B cell (primary cell): ENCODE results near the gene MKRN1. TPM values are rescaled to one million over a fixed set of nuclear protein-coding genes. Genes with fewer than 3 reads are reported as not detected.

ENCODE experiments used
- ATAC-seq: fragments of 200-7000 bp; cut with Tn5 transposase; one replicate; pipeline ENCODE4 v1.10.0; 2021; ENCODE audit warnings: low read depth, mild to moderate bottlenecking, moderate number of reproducible peaks, moderate library complexity
- CTCF ChIA-PET: fragments of 350-600 bp; sonication (Branson Sonifier 250); formaldehyde crosslinking; loops from one replicate; lab custom pipeline; 2021; ENCODE audit warnings: antibody characterized with exemption, inconsistent platforms; lab: Charles Lee
- POLR2A ChIA-PET: fragments of 350-600 bp; sonication (Branson Sonifier 250); formaldehyde crosslinking; loops from one replicate; lab custom pipeline; 2021; ENCODE audit warnings: antibody characterized with exemption; lab: Charles Lee
- DNase-seq: peaks from one replicate; pipeline ENCODE4 v3.0.0; 2013
- H2AFZ ChIP-seq: 2 replicates; pipeline ENCODE4 v1.6.1; 2012; ENCODE audit warnings: mild to moderate bottlenecking, low read depth, low read length; ENCODE audit not compliant: insufficient read depth, poor library complexity, severe bottlenecking
- H3K27ac ChIP-seq, 2 donors: 1 replicate in 1 of 2; 2 replicates in 1 of 2; pipeline ENCODE4 v1.5.1; 2012 to 2013; ENCODE audit warnings: low read length in 2 of 2, mild to moderate bottlenecking in 2 of 2, moderate library complexity in 1 of 2
- H3K27me3 ChIP-seq, 4 experiments: fragments of 200-600 bp in 1 of 4; sonication (generic) in 1 of 4; replicated peaks in 1 of 4; 1 replicate in 2 of 4; 2 replicates in 2 of 4; pipeline versions ENCODE4 v1.6.1 to v1.7.0; 2013 to 2016; ENCODE audit warnings: low read length in 3 of 4, mild to moderate bottlenecking in 2 of 4, mixed read lengths in 1 of 4, moderate library complexity in 1 of 4; ENCODE audit not compliant: insufficient read depth in 4 of 4, control insufficient read depth in 3 of 4; ENCODE audit errors: control extremely low read depth in 1 of 4
- H3K36me3 ChIP-seq, 2 experiments: replicated peaks in 1 of 2; 1 replicate in 1 of 2; 2 replicates in 1 of 2; pipeline versions ENCODE4 v1.6.1 to v1.7.1; 2013; ENCODE audit warnings: low read length in 1 of 2; ENCODE audit not compliant: insufficient read depth in 2 of 2, control insufficient read depth in 1 of 2; ENCODE audit errors: control extremely low read depth in 1 of 2, extremely low read depth in 1 of 2
- H3K4me1 ChIP-seq, 2 donors: fragments of 200-600 bp in 1 of 2; sonication (generic) in 1 of 2; 1 replicate in 1 of 2; 2 replicates in 1 of 2; pipeline versions ENCODE4 v1.5.1 to v1.6.1; 2013 to 2017; ENCODE audit warnings: low read length in 2 of 2; ENCODE audit not compliant: control insufficient read depth in 2 of 2, insufficient read depth in 2 of 2
- H3K4me2 ChIP-seq: replicated peaks from 2 replicates; pipeline ENCODE3; 2012; ENCODE audit warnings: mild to moderate bottlenecking, low read depth, low read length; ENCODE audit not compliant: poor library complexity, severe bottlenecking
- H3K4me3 ChIP-seq, 5 experiments: fragments of 200-600 bp in 1 of 5; sonication (generic) in 1 of 5; 1 replicate in 3 of 5; 2 replicates in 2 of 5; pipeline versions ENCODE4 v1.5.1 to v1.7.0; 2011 to 2016; ENCODE audit warnings: low read length in 4 of 5, mild to moderate bottlenecking in 4 of 5, low read depth in 2 of 5, control low read depth in 1 of 5, moderate library complexity in 1 of 5; ENCODE audit not compliant: insufficient read depth in 1 of 5; ENCODE audit errors: control extremely low read depth in 1 of 5, extremely low read depth in 1 of 5
- H3K79me2 ChIP-seq: fragments of 200-600 bp; sonication (generic); one replicate; pipeline ENCODE4 v1.6.0; 2016; ENCODE audit warnings: low read length; ENCODE audit not compliant: control insufficient read depth, insufficient read depth
- H3K9ac ChIP-seq: fragments of 200-600 bp; sonication (generic); 2 replicates; pipeline ENCODE4 v1.6.1; 2017; ENCODE audit warnings: mild to moderate bottlenecking, low read length, moderate library complexity
- H3K9me3 ChIP-seq, 3 donors: one replicate each; pipeline versions ENCODE4 v1.6.1 to v1.7.1; 2013; ENCODE audit warnings: low read length in 2 of 3; ENCODE audit not compliant: control insufficient read depth in 2 of 3, insufficient read depth in 1 of 3; ENCODE audit errors: control extremely low read depth in 1 of 3
- H4K20me1 ChIP-seq: 2 replicates; pipeline ENCODE4 v1.6.0; 2012; ENCODE audit warnings: mild to moderate bottlenecking, low read length; ENCODE audit not compliant: insufficient read depth, control insufficient read depth, poor library complexity, severe bottlenecking
- H3K27ac Mint-ChIP-seq: one replicate; pipeline ENCODE4 v1.8.0; 2021; ENCODE audit warnings: mixed read lengths
- H3K27me3 Mint-ChIP-seq: one replicate; pipeline ENCODE4 v1.8.0; 2021; ENCODE audit warnings: mixed read lengths
- H3K4me1 Mint-ChIP-seq: one replicate; pipeline ENCODE4 v1.8.0; 2021; ENCODE audit warnings: mixed read lengths
- H3K4me3 Mint-ChIP-seq: one replicate; pipeline ENCODE4 v1.8.0; 2021; ENCODE audit warnings: mixed read lengths
- H3K9me3 Mint-ChIP-seq: one replicate; pipeline ENCODE4 v1.8.0; 2022; ENCODE audit warnings: mixed read lengths; ENCODE audit not compliant: insufficient read depth
- EZH2 ChIP-seq: IDR thresholded peaks from 2 replicates; pipeline ENCODE4 v1.6.1; 2012; ENCODE audit warnings: borderline replicate concordance, low read depth, mild to moderate bottlenecking, moderate library complexity, low read length; ENCODE audit not compliant: insufficient read depth, poor library complexity, severe bottlenecking
- WGBS: methylation state at CpG from one replicate; pipeline ENCODE4 v1.1.5; 2013; ENCODE audit warnings: missing lambda C conversion rate; ENCODE audit not compliant: insufficient coverage; 5-methylcytosine and 5-hydroxymethylcytosine counted together
- intact Hi-C: fragments of 100-400 bp; cut with micrococcal nuclease; formaldehyde crosslinking; loops from one replicate; pipeline ENCODE4 v1.10.0; 2022
- polyA plus RNA-seq: library from polyadenylated mRNA; depleted of rRNA; stranded (reverse); fragments of >200 nt; gene quantifications from 2 replicates; pipeline ENCODE4 v1.2.3, GENCODE V29; 2012
- total RNA-seq, 2 donors: library from RNA; stranded (reverse); fragments of 120-200 nt in 1 of 2; gene quantifications; 1 replicate in 1 of 2; 2 replicates in 1 of 2; pipeline versions ENCODE4 v1.2.3 to v1.2.4, GENCODE V29; 2013 to 2022
- TF ChIP-seq, protein P1 (sequence below): fragments of 200-600 bp; IDR thresholded peaks from one replicate; pipeline ENCODE4 v1.8.0; 2022; ENCODE audit warnings: antibody characterized with exemption, mild to moderate bottlenecking

Gene MKRN1
- total and polyA plus RNA-seq, 2 donors (not counting 1 experiment from before 2014, with no cell fraction given), result 41.9 to 147 TPM

DNA sequence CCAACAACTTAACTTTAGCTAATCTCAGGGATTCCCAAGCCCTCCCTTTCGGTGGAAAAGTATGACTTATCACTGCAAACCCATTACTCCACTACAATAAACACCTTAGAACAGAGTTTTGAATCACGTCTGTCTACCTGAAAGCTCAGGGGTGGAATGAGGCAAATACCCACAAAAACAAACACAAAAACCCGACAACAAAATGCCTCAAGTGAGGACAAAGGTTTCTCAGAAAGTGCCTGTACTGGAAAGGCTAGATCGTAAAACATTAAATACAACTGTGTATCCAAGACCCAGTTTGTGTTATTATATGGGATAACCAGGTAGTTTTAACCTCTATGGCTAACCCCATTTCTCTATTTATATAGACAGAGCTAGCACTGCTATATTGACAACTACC, 26.0 kb downstream of the MKRN1 start:
- ChIA-PET CTCF (no interaction called here), POLR2A (no interaction called here)
- ATAC-seq (no peak), DNase-seq (no peak)
- Mint-ChIP-seq H3K4me3 (no peak overlapping the region), H3K27ac (no peak overlapping the region), H3K27me3 (no peaks in the 10 kb centered on the region), H3K4me1 (peaks cover 19% of the 10 kb centered on the region), H3K9me3 (no peaks in the 10 kb centered on the region)
- Histone ChIP-seq H3K36me3 (peaks cover 9 to 58% of the 10 kb centered on the region in 2 experiments), H3K27ac (no peak overlapping the region), H2AFZ (no peak overlapping the region), H3K4me2 (no peak overlapping the region), H3K27me3 (no peaks in the 10 kb centered on the region), H4K20me1 (peaks cover 32% of the 10 kb centered on the region), H3K4me1 (peaks cover 8 to 10% of the 10 kb centered on the region in 2 donors), H3K9ac (no peak overlapping the region), H3K79me2 (no peaks in the 10 kb centered on the region), H3K4me3 (no peak overlapping the region), H3K9me3 (no peaks in the 10 kb centered on the region)
- intact Hi-C loops, result no loop called here
- TF ChIP-seq EZH2, result no peak
- TF ChIP-seq, protein P1, sequence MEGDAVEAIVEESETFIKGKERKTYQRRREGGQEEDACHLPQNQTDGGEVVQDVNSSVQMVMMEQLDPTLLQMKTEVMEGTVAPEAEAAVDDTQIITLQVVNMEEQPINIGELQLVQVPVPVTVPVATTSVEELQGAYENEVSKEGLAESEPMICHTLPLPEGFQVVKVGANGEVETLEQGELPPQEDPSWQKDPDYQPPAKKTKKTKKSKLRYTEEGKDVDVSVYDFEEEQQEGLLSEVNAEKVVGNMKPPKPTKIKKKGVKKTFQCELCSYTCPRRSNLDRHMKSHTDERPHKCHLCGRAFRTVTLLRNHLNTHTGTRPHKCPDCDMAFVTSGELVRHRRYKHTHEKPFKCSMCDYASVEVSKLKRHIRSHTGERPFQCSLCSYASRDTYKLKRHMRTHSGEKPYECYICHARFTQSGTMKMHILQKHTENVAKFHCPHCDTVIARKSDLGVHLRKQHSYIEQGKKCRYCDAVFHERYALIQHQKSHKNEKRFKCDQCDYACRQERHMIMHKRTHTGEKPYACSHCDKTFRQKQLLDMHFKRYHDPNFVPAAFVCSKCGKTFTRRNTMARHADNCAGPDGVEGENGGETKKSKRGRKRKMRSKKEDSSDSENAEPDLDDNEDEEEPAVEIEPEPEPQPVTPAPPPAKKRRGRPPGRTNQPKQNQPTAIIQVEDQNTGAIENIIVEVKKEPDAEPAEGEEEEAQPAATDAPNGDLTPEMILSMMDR, result no peak
- 96% methylated on average over 3 of the region's 4 CpGs for WGBS

DNA sequence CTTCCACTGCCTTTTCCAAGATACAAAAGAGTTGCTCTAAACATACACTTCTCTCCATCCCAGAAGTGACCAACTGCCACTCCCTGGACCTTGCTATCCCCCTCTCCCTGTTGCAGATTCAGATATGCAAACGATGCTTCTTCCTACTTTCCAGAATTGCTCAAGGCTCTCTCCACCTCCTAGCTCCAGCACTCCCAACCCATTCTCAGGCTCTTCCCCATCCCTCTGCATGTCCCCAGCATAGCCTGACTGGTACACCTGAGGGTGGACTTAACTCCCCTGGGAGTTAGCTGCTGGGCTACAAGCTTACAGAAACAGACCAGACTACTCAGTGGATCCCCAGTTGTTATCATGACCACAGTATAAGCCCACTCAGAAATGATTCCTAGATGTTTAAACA, 27.6 kb downstream of the MKRN1 start:
- intact Hi-C loops, result no loop called here
- ATAC-seq (no peak), DNase-seq (no peak)
- H3K9me3 Mint-ChIP-seq, result no peaks in the 10 kb centered on the region
- H3K4me1 Mint-ChIP-seq, result peaks cover 23% of the 10 kb centered on the region
- POLR2A ChIA-PET, result no interaction called here
- H2AFZ ChIP-seq, result no peak overlapping the region
- 82% methylated on average over 1 of the region's 1 CpG for WGBS
- H3K36me3 ChIP-seq, result peaks cover 4 to 43% of the 10 kb centered on the region in 2 experiments
- peaks cover 10 to 17% of the 10 kb centered on the region in 2 donors for H3K4me1 ChIP-seq
- no peak for TF ChIP-seq EZH2
- TF ChIP-seq, protein P1, result no peak
- H3K27me3 Mint-ChIP-seq, result no peaks in the 10 kb centered on the region
- no peak overlapping the region for H3K4me3 Mint-ChIP-seq
- H3K4me3 ChIP-seq, result no peak overlapping the region
- H3K27ac ChIP-seq, result no peak overlapping the region
- H3K27ac Mint-ChIP-seq, result no peak overlapping the region
- no peaks in the 10 kb centered on the region for H3K9me3 ChIP-seq
- no peak overlapping the region for H3K4me2 ChIP-seq
- H4K20me1 ChIP-seq, result peaks cover 20% of the 10 kb centered on the region
- H3K79me2 ChIP-seq, result no peaks in the 10 kb centered on the region
- no peak overlapping the region for H3K9ac ChIP-seq
- no peaks in the 10 kb centered on the region for H3K27me3 ChIP-seq
- CTCF ChIA-PET, result no interaction called here
